HepG2 (cell line): Measurements from ENCODE around the gene HNRNPL. TPM values are rescaled to one million over a fixed set of nuclear protein-coding genes. Genes with fewer than 3 reads are reported as not detected.

Experiments
- ELF1 ChIP-seq: sonication (generic); formaldehyde crosslinking; IDR thresholded peaks from 2 replicates; pipeline ENCODE4 v1.4.0; 2020; ENCODE audit warnings: missing genetic modification reagents
- GATAD2A ChIP-seq: IDR thresholded peaks from 2 replicates; pipeline ENCODE4 v1.6.1; 2016
- KDM5A ChIP-seq: fragments of 200-600 bp; sonication (generic); IDR thresholded peaks from 2 replicates; pipeline ENCODE4 v1.7.0; 2018; ENCODE audit warnings: antibody characterized with exemption, mild to moderate bottlenecking, low read length, borderline replicate concordance
- MTF2 ChIP-seq: sonication (generic); formaldehyde crosslinking; IDR thresholded peaks from 2 replicates; pipeline ENCODE4 v1.5.0; 2020; ENCODE audit warnings: missing genetic modification reagents, borderline replicate concordance
- NFYC ChIP-seq: IDR thresholded peaks from 2 replicates; pipeline ENCODE4 v1.6.1; 2016; ENCODE audit warnings: missing genetic modification reagents, missing compliant biosample characterization
- RBFOX2 ChIP-seq: fragments of 200-400 bp; formaldehyde crosslinking; IDR thresholded peaks from 2 replicates; pipeline ENCODE4 v1.6.1; 2017; ENCODE audit warnings: low read depth, mild to moderate bottlenecking, low read length
- THAP11 ChIP-seq: IDR thresholded peaks from 2 replicates; pipeline ENCODE4 v1.6.1; 2016; ENCODE audit warnings: missing biosample characterization, missing genetic modification reagents
- TRIM24 ChIP-seq: sonication (generic); formaldehyde crosslinking; IDR thresholded peaks from 2 replicates; pipeline ENCODE4 v1.8.0; 2022; ENCODE audit warnings: mild to moderate bottlenecking, missing genetic modification reagents
- ZNF124 ChIP-seq: sonication (generic); formaldehyde crosslinking; IDR thresholded peaks from 2 replicates; pipeline ENCODE4 v1.4.0; 2020; ENCODE audit warnings: missing genetic modification reagents
- ZNF180 ChIP-seq: sonication (generic); formaldehyde crosslinking; IDR thresholded peaks from 2 replicates; pipeline ENCODE4 v1.4.0; 2020; ENCODE audit warnings: low read depth, missing genetic modification reagents, borderline replicate concordance
- ZNF484 ChIP-seq: sonication (generic); formaldehyde crosslinking; IDR thresholded peaks from 2 replicates; pipeline ENCODE4 v1.5.1; 2020; ENCODE audit warnings: mild to moderate bottlenecking, low read depth, missing genetic modification reagents, borderline replicate concordance
- ZNF557 ChIP-seq: sonication (generic); formaldehyde crosslinking; IDR thresholded peaks from 2 replicates; pipeline ENCODE4 v1.4.0; 2020; ENCODE audit warnings: missing genetic modification reagents
- ZNF569 ChIP-seq: sonication (generic); formaldehyde crosslinking; IDR thresholded peaks from 2 replicates; pipeline ENCODE4 v1.5.0; 2020; ENCODE audit warnings: mild to moderate bottlenecking, missing genetic modification reagents, moderate library complexity, borderline replicate concordance
- ZNF788 ChIP-seq: sonication (generic); formaldehyde crosslinking; IDR thresholded peaks from 2 replicates; pipeline ENCODE4 v1.5.0; 2020; ENCODE audit warnings: mild to moderate bottlenecking, missing genetic modification reagents, borderline replicate concordance
- polyA plus RNA-seq, 8 experiments: library from polyadenylated mRNA; depleted of rRNA in 3 of 8; stranded (reverse) in 7 of 8; unstranded in 1 of 8; fragments of >200 nt; fragmentation: Illumina TruSeq in 4 of 8; extraction: Trizol in 4 of 8; gene quantifications; 2 replicates each; pipeline versions ENCODE4 v1.2.1 to v1.2.3, GENCODE V29; 2011 to 2016; ENCODE audit warnings: low read depth in 4 of 8, missing spikeins in 1 of 8, mixed read lengths in 1 of 8; ENCODE audit not compliant: insufficient read depth in 1 of 8
- total RNA-seq, 5 experiments: library from RNA; depleted of rRNA; stranded (reverse); fragments of >200 nt; fragmentation: Illumina TruSeq; extraction: Trizol; gene quantifications; 2 replicates each; pipeline ENCODE4 v1.2.3, GENCODE V29; 2016; ENCODE audit warnings: low read depth in 1 of 5
- TF ChIP-seq, protein P1 (sequence below): sonication (generic); formaldehyde crosslinking; IDR thresholded peaks from 2 replicates; pipeline ENCODE4 v1.5.0; 2020; ENCODE audit warnings: mild to moderate bottlenecking, missing genetic modification reagents
- TF ChIP-seq, protein P2 (sequence below): IDR thresholded peaks from 2 replicates; pipeline ENCODE4 v1.6.1; 2016; ENCODE audit warnings: control low read depth
- TF ChIP-seq, protein P3 (sequence below): IDR thresholded peaks from 2 replicates; pipeline ENCODE4 v1.6.1; 2016; ENCODE audit warnings: low read depth, missing genetic modification reagents, missing compliant biosample characterization

Gene HNRNPL
- total and polyA plus RNA-seq, 2 of the 13 experiments (the other 11 are each of a cell fraction or from before 2014, with no cell fraction given) = 156 to 278 TPM

DNA sequence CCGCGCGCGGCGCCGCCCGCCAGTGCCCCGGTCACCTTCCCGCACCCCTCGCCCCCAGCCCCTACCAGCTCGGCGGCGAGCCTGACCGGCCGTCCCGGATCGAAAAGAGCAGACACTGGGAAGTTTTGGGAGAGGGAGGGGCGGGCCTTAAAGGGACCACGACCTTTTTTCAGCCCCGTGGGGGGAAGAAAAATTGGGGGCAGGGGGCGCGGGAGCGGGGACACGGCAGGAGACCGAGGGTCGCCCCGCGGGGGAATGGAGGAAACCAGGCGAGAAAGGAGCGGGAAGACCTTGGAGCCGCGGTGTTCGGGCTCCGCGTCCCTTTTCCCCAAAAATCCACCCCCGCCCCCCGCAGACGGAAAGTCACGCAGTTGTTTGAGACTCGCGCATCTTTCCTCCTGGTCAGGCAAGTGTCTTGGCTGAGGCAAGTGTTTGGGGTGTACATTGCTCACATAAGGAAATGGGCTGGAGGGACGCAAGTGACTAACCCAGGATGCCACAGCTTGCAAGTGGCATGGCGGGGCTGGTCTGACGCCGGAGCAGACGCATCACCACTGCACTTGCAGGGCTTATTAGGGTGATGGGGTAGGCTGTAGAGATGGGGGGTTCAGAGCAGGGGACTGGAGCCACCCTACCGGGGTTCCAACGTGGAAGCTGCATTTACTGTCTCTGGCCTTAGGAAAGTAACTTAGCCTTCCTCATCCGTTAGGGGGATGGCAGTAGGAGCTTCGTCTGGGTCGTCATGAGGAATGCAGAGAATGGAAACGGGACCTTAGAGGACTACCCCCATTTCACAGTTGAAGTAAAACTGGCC, 2.7 kb upstream of the HNRNPL start (continued):
- TF ChIP-seq, protein P1, sequence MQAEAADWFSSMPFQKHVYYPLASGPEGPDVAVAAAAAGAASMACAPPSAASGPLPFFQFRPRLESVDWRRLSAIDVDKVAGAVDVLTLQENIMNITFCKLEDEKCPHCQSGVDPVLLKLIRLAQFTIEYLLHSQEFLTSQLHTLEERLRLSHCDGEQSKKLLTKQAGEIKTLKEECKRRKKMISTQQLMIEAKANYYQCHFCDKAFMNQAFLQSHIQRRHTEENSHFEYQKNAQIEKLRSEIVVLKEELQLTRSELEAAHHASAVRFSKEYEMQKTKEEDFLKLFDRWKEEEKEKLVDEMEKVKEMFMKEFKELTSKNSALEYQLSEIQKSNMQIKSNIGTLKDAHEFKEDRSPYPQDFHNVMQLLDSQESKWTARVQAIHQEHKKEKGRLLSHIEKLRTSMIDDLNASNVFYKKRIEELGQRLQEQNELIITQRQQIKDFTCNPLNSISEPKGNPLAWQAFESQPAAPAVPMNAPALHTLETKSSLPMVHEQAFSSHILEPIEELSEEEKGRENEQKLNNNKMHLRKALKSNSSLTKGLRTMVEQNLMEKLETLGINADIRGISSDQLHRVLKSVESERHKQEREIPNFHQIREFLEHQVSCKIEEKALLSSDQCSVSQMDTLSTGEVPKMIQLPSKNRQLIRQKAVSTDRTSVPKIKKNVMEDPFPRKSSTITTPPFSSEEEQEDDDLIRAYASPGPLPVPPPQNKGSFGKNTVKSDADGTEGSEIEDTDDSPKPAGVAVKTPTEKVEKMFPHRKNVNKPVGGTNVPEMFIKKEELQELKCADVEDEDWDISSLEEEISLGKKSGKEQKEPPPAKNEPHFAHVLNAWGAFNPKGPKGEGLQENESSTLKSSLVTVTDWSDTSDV = no peak; the same call in 1 of the 2 replicates
- TF ChIP-seq THAP11 (CRISPR knock-in tag) (no peak), ZNF788 (CRISPR knock-in tag) (no peak), ZNF484 (CRISPR knock-in tag) (no peak), RBFOX2 (no peak; the same call in 1 of the 2 replicates), KDM5A (peak; percentile 26; the same call in 1 of the 2 replicates), ZNF557 (CRISPR knock-in tag) (no peak), MTF2 (CRISPR knock-in tag) (no peak), GATAD2A (CRISPR knock-in tag) (0 out of 2 replicates have a peak, but pooled peaks have one; percentile 12), ZNF569 (CRISPR knock-in tag) (no peak), ZNF124 (CRISPR knock-in tag) (no peak), NFYC (CRISPR knock-in tag) (no peak), TRIM24 (CRISPR knock-in tag) (no peak), ELF1 (CRISPR knock-in tag) (no peak), ZNF180 (CRISPR knock-in tag) (no peak)
- TF ChIP-seq, protein P2, sequence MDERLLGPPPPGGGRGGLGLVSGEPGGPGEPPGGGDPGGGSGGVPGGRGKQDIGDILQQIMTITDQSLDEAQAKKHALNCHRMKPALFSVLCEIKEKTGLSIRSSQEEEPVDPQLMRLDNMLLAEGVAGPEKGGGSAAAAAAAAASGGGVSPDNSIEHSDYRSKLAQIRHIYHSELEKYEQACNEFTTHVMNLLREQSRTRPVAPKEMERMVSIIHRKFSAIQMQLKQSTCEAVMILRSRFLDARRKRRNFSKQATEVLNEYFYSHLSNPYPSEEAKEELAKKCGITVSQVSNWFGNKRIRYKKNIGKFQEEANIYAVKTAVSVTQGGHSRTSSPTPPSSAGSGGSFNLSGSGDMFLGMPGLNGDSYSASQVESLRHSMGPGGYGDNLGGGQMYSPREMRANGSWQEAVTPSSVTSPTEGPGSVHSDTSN (CRISPR knock-in tag) = no peak
- TF ChIP-seq, protein P3, sequence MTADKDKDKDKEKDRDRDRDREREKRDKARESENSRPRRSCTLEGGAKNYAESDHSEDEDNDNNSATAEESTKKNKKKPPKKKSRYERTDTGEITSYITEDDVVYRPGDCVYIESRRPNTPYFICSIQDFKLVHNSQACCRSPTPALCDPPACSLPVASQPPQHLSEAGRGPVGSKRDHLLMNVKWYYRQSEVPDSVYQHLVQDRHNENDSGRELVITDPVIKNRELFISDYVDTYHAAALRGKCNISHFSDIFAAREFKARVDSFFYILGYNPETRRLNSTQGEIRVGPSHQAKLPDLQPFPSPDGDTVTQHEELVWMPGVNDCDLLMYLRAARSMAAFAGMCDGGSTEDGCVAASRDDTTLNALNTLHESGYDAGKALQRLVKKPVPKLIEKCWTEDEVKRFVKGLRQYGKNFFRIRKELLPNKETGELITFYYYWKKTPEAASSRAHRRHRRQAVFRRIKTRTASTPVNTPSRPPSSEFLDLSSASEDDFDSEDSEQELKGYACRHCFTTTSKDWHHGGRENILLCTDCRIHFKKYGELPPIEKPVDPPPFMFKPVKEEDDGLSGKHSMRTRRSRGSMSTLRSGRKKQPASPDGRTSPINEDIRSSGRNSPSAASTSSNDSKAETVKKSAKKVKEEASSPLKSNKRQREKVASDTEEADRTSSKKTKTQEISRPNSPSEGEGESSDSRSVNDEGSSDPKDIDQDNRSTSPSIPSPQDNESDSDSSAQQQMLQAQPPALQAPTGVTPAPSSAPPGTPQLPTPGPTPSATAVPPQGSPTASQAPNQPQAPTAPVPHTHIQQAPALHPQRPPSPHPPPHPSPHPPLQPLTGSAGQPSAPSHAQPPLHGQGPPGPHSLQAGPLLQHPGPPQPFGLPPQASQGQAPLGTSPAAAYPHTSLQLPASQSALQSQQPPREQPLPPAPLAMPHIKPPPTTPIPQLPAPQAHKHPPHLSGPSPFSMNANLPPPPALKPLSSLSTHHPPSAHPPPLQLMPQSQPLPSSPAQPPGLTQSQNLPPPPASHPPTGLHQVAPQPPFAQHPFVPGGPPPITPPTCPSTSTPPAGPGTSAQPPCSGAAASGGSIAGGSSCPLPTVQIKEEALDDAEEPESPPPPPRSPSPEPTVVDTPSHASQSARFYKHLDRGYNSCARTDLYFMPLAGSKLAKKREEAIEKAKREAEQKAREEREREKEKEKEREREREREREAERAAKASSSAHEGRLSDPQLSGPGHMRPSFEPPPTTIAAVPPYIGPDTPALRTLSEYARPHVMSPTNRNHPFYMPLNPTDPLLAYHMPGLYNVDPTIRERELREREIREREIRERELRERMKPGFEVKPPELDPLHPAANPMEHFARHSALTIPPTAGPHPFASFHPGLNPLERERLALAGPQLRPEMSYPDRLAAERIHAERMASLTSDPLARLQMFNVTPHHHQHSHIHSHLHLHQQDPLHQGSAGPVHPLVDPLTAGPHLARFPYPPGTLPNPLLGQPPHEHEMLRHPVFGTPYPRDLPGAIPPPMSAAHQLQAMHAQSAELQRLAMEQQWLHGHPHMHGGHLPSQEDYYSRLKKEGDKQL (CRISPR knock-in tag) = no peak
